COLO668 (cell line): ENCODE measurements around the gene ZNF469.
A peak's percentile ranks its signal among the peaks of the same experiment; 100 is the strongest.

Source experiments
- DNase-seq: peaks from one replicate; lab custom pipeline; 2025; ENCODE audit not compliant: unreplicated experiment; lab: John Stamatoyannopoulos, UW

ZNF469 gene

DNA sequence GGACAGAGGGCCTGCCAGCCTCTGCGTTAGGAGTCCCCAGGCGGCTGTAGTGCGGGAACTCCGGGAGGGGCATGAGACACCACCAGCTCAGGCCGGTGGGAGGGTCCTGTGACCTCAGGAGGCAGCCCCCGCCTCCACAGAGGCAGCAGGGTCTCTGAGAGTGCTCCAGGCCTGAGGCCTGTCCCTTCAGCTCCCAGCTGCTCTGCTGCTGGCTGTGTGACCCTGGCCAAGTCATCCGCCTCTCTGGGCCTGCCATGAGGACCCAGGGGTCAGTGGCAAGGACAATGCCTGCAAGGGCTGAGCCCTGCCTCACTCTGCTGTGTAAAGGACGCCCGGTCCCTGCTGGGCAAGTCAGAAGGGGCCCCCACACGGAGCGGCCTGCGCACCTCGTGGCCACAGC lies 43.3 kb downstream of the ZNF469 start:
- DNase-seq = no peak

DNA sequence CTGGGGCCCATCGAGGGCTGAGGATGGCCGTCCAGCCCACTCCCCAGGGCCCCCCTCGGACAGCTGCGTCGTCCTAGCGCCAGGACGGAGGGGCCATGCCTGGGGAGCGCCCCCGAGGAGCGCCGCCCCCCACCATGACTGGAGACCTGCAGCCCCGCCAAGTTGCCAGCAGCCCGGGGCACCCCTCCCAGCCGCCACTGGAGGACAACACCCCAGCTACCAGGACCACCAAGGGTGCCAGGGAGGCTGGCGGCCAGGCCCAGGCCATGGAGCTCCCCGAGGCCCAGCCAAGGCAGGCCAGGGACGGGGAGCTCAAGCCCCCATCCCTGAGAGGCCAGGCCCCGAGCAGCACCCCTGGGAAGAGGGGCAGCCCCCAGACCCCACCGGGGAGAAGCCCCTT lies 44.6 kb downstream of the ZNF469 start:
- DNase-seq = no peak

DNA sequence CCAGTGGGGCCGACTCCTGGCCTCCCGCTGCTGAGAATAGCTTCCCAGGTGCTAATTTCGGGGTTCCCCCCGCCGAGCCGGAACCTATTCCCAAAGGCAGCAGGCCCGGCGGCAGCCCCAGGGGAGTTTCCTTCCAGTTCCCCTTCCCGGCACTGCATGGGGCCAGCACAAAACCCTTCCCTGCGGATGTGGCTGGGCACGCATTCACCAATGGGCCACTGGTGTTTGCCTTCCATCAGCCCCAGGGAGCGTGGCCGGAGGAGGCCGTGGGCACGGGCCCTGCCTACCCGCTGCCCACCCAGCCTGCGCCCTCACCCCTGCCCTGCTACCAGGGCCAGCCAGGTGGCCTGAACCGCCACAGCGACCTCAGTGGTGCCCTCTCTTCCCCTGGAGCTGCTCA lies 45.4 kb downstream of the ZNF469 start:
- peak; percentile 9 for DNase-seq

DNA sequence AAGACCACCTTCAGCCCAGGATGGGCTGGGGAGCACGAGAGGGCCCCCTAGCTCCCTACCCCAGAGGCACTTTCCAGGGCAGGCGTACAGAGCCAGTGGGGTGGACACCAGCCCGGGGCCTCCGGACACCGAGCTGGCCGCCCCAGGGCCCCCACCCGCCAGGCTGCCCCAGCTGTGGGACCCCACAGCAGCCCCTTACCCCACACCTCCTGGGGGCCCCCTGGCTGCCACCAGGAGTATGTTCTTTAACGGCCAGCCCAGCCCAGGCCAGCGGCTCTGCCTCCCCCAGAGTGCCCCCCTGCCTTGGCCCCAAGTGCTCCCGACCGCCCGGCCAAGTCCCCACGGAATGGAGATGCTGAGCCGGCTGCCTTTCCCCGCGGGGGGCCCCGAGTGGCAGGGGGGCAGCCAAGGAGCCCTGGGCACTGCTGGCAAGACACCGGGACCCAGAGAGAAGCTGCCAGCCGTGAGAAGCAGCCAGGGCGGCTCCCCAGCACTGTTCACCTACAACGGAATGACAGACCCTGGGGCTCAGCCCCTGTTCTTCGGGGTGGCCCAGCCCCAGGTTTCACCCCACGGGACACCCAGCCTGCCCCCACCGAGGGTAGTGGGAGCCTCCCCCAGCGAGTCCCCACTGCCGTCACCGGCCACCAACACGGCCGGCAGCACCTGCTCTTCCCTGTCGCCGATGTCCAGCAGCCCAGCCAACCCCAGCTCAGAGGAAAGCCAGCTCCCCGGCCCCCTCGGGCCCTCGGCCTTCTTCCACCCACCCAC lies 46.0 kb downstream of the ZNF469 start:
- no peak for DNase-seq

DNA sequence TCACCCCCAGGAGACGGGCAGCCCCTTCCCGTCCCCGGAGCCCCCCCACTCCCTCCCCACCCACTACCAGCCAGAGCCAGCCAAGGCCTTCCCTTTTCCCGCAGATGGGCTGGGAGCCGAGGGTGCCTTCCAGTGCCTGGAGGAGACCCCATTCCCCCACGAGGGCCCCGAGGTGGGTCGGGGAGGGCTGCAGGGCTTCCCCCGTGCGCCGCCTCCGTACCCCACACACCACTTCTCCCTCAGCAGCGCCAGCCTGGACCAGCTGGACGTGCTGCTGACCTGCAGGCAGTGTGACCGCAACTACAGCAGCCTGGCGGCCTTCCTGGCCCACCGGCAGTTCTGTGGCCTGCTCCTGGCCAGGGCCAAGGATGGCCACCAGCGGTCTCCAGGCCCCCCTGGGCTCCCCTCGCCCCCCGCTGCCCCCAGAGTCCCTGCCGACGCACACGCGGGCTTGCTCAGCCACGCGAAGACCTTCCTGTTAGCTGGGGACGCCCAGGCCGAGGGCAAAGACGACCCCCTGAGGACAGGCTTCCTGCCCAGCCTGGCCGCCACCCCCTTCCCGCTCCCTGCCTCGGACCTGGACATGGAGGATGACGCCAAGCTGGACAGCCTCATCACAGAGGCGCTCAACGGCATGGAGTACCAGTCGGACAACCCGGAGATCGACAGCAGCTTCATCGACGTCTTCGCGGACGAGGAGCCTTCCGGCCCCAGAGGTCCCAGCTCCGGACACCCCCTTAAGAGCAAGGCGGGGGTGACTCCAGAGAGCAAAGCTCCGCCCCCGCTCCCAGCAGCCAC lies 46.8 kb downstream of the ZNF469 start:
- DNase-seq = no peak

DNA sequence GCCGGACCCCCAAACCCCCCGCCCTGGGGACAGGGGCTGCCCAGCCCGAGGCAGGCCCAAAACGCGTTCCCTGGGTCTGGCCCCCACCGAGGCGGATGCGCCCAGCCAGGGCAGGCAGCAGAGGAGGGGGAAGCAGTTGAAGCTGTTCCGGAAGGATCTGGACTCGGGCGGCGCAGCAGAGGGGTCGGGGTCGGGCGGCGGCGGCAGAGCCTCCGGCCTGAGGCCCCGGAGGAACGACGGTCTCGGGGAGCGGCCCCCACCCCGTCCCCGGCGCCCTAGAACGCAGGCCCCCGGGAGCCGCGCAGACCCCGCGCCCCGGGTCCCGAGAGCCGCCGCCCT lies 47.4 kb downstream of the ZNF469 start:
- no peak for DNase-seq

DNA sequence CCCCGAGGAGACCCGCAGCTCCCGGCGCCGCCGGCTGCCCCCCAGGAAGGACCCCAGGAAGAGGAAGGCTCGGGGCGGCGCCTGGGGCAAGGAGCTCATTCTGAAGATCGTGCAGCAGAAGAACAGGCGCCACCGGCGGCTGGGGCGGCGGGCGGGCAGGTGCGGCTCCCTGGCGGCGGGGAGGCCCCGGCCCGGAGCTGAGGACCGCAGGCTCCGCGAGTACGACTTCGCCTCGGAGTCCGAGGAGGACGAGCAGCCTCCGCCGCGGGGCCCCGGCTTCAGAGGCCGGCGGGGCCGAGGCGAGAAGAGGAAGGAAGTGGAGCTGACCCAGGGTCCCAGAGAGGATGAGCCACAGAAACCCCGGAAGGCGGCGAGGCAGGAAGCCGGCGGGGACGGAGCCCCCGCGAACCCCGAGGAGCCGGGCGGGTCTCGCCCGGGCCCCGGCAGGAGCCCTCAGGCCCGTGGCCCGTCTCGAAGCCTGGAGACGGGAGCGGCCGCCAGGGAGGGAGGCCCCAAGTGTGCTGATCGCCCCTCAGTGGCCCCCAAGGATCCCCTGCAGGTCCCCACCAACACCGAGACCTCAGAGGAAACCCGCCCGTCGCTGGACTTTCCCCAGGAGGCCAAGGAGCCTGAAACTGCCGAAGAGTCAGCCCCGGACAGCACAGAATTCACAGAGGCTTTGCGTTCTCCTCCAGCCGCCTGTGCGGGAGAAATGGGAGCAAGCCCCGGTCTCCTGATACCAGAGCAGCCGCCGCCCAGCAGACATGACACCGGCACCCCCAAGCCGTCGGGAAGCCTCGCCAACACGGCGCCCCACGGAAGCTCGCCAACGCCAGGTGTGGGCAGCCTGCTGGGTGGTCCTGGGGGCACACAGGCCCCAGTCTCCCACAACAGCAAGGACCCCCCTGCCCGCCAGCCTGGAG lies 48.0 kb downstream of the ZNF469 start:
- DNase-seq = peak; percentile 43

DNA sequence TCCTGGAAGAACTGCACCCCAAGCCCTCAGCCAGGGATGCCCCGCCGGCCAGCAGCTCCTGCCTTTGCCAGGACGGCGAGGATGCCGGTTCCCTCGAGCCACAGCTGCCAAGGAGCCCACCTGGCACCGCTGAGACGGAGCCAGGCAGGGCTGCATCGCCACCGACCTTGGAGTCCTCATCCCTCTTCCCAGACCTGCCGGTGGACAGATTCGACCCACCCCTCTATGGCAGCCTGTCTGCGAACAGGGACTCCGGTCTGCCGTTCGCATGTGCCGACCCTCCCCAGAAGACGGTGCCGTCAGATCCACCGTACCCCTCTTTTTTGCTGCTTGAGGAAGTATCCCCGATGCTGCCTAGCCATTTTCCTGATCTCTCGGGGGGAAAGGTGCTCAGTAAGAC lies 48.9 kb downstream of the ZNF469 start:
- no peak for DNase-seq

DNA sequence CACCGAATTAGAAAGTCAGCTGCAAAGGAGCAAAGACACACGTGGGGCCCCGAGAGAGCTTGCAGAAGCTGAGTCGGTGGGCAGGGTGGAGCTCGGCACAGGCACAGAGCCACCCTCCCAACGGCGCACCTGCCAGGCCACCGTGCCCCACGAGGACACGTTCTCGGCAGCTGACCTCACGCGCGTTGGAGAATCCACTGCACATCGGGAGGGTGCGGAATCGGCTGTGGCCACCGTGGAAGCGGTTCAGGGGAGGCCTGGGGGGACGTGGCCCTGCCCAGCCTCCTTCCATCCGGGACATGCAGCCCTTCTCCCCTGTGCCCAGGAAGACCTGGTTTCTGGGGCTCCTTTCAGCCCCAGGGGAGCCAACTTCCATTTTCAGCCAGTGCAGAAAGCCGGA lies 49.4 kb downstream of the ZNF469 start:
- no peak for DNase-seq
